Hematopoietic multipotent progenitor cell treated with erythropoietin and hydrocortisone succinate and interleukin-3 and kit ligand, for 17 days (in vitro differentiated cells): Measurements from ENCODE around the gene MLST8.

ENCODE experiments used
- DNase-seq: peaks from one replicate; pipeline ENCODE4 v3.0.0-alpha.2; 2015; ENCODE audit warnings: low spot score

Gene MLST8

DNA sequence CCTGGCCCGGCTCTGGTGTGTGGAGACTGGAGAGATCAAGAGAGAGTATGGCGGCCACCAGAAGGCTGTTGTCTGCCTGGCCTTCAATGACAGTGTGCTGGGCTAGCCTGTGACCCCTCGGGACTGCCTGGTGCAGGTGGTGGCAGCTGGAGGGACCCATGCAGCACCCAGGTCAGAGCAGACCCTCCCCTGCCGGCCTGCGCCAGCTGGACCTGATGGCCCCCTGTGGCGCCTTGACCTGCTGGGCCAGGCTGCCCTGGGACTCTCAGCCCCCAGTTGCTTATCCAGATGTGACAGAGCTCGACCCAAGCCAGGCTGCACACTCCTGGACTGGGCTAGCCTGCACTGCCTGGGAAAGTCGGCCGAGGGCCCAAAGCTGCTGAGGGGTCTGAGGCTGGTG is 3.5 kb downstream of the MLST8 start:
- DNase-seq: no peak

DNA sequence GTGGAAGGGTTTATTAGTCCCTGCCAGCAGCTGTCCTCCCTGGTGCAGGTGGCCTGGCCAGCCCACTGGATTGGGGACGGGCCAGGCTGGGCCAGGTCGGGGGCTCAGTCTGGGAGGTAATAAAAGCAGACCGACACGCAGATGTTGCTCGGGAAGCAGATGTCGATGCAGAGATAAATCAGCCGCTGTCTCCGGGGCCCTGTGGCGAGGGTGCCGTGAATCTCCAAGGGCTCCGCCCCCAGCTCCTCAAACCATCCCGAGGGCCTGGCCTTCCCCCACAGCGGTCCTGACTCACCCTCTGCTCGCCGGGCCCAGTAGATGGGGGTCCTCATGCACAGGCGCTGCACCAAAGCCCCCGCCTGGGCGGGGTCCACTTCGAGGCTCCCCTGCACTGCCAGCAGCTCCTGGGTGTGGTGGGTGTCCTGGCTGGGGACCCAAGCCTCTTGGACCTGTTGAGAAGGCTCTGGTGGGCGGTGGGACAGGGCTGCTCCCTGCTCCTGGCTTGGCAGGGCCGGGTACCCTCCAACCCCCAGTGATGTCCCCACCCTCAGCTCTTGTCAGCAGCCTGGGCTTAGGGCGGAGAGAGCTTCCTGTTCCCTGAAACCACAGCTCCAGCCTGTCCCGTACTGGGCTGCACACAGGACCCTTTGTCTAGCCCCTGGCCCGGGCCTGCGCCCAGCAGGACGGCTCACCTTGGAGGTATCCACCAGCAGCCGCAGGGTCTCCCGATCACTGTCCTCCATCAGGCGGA is 4.2 kb downstream of the MLST8 start:
- DNase-seq: no peak

DNA sequence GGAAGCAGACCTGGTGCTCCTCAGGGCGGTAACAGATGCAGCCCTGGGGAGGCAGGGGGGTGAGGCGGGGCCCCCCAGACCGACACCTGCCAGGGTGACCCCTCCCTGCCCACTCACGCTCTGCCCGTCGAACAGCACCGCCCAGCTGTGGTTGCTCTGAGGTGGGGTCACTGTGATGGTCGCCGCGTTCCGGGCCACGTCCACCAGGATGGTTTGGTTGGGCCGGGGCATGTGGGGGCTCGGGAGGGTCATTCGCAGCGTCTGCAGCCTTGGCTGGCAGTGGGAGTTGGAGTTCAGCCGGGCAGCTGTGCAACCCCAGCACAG is 4.7 kb downstream of the MLST8 start:
- DNase-seq: no peak

DNA sequence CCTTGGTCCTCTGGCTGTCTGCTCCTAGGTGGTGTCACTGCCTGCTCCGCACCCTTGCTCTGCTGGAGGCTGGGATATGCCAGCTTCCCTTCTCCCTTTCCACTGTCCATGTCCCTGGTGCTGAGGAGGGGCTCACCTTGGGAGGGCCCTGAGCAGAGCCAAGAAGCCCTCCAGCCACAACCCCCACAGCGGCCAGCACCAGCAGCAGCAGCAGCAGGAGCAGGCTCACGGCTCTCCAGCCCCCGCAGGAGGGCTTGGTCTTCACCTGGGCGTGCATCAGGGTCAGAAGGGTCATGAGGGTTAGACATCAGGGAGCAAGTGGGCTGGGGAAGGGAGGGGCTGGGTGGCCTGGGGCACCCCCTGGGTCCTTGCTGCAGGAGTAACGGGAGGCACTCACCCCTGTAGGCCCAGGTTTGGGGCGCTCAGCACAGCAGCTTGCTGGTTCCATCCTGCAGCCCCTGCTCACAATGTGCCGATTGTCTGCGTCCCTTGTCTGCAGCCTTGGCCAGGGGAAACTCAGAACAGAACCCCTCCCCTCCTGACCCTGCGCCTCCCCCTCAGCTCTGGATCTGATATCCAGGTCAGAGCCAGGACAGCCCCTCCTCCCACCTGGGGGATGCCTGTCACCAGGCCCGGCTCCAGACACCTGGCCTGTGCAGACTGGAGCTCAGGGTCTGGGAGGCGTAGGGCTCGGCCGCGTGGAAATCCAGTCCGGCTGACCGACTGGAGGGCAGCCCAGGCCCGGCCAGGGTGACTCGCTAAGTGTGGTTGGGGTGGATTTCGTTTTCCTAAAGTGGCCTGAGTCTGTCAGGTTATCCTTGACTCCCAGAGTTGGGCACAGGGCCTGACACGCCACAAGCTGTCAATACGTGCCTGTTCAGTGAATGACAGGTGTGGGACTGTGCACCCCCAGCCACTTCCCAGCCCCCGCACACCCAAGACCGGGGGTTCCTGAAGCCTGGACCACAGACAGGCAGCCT is 5.4 kb downstream of the MLST8 start, which contains the start of gene BRICD5:
Gene BRICD5, minus strand, starts transcription at position 478 of the 980 bp plus-strand sequence. Its CDS starts 30 bp downstream, at position 448.
- DNase-seq: no peak

DNA sequence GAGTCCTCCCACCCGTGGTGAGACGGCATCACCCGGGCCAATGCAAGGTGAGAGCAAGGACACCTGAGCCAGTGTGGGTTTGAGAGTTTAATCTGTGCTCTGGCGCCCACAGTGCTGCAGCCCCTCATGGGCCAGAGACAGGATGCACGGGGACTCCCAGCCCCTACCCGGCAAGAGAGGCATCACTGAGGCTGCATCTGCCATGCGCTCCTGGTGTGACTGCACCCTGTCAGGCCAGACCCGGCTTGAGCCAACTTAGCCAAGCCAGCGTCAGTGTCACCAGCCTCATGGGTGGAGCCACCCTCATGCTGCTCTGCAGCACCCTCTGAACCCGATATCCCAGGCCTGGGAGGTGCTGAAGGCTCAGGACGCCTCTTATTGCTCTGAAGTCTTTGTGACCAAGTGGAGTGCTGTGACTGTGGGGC is 6.7 kb downstream of the MLST8 start:
- DNase-seq: no peak

DNA sequence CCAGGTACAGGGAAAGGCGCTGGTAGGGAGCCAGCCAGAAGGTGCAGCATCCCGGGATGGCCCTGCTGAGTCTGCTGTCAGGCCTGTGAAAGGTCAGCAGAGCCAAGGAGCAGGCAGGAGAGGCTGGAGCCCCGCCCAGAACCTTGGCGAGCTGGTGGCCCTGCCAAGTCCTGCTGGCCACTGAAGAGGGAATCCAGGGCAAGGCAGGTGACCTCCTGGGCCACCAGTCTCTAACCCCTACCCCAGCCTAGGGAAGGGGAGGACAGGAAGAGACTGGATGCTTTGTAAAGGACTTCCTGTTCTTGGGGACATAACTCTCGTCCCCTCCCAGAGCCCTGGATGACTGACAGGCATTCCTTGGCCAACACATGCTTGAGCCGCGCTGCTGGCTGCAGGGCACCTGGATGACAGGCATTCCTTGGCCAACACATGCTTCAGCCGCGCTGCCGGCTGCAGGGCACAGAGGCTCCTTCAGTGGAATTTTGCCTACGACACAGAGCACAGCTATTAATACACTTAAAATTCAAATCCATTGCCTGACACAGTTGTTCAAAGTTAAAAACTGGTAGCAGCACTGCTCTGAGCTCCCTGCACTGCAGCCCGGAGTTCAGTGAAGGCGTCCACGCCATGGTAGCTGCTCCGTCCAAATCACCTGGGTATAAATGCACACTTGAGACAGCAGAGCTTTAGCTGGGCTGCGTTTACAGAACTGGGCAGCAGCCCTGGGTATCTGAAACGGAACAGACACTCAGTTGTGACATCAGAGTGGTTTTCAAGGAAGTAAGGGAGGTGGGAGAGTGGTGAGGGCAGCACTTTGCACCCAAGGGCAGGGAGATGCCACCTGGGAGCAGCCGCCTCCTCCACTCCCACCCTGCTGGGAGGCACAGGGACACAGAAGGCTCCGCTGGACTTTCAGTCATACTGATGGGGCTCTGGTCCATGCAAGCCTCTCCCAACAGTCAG is 7.4 kb downstream of the MLST8 start:
- DNase-seq: no peak

DNA sequence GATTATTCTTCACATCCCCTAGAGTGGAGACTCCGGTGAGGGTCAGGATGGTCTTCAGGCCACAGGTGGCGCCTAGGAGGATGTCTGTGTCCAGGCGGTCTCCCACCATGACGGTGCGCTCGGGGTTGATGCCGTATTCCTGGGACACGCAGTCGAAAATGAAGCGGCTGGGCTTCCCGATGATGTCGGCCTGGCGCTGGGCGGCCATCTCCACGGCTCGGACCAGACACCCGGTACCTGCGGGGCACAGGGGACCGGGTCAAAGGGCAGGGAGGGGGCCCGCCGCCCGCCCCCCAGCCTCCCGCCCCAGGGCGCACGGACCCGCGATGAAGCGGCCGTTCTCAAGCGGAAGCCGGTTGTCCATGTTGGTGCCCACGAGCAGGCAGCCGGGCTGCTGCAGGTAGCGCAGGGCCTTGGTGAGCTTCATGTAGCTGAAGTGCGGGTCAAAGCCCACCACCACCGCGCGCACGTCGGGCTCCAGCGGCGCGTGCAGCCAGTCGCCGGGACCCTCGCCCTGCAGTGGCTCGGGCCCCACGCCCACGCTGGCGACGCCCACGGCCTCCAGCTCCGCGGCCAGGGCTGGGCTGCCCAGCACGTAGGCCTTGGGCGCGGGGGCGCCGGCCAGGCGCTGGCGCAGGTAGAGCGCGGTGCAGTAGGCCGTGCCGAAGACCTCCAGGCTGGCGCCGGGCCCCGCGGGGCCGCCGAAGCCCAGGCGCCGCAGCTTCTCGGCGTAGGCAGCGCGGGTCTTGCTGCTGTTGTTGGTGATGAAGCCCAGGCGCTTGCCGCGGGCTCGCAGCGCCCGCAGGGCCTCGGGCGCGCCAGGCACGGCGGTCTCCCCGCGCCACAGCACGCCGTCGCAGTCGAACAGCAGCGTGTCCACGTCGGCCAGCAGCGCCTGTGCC is 8.8 kb downstream of the MLST8 start:
- DNase-seq: no peak

DNA sequence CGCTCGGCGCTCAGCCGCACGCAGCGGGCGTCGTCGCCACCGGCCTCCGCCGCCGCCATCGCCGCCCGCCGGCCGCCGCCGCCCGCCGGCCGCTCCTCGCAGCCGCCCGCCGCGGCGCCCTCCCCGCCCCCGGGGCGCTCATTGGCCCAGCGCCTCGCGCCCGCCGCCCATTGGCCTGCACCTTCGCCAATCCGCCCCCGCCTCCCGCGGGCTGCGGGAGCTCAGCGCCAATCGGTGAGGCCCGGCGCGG is 9.4 kb downstream of the MLST8 start, which contains the start of gene PGP:
Gene PGP, minus strand, starts transcription at position 122 of the 250 bp plus-strand sequence. Its CDS starts 63 bp downstream, at position 59.
- DNase-seq: no peak

DNA sequence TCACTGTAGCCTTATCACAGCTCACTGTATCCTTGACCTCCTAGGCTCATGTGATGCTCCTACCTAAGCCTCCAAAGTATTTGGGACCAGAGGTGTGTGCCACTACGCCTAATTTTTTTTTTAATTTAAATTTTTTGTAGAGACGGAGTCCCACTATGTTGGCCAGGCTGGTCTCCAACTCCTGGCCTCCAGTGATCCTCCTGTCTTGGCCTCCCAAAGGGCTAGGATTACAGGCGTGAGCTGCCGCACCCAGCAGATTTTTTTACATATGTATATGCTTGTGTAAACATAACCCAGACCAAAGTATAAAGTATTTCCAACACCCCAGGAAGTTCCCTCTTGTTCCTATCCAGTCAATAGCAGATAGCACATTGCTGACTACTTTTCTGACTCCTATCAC is 11.1 kb downstream of the MLST8 start:
- no peak for DNase-seq

DNA sequence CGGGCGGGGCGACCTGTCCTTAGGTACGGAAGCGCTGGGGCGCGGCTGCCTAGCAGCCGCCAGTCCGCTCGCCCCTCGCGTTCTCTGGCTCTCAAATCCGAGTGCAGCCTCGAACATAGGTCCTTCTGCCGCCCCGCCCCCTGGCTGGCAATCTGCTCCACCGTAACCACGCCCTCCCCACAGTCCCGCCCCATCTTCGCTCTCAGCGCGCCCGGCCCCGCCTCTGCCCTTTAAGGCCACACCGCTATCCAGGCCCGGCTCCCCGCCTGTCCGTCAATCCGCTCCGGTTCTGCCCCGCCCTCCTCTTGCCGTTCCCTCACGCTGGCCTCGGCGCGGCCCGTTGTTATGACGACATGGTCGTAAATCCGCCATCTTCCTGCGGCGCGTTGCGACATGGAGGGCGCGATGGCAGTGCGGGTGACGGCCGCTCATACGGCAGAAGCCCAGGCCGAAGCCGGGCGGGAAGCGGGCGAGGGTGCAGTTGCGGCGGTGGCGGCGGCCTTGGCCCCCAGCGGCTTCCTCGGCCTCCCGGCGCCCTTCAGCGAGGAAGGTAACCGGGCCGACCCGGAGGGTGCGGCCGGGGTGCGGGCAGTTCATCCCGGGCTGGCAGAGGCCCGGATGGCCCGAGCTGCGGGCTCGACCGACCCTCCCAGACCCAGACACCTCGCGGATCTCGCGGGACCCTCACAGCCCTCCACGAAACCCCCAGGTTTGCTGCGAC is 18.1 kb downstream of the MLST8 start, which contains the start of gene E4F1:
Gene E4F1, plus strand, starts transcription at position 371 of the 721 bp plus-strand sequence. Its CDS starts 23 bp downstream, at position 394.
- peak; percentile 99 for DNase-seq

DNA sequence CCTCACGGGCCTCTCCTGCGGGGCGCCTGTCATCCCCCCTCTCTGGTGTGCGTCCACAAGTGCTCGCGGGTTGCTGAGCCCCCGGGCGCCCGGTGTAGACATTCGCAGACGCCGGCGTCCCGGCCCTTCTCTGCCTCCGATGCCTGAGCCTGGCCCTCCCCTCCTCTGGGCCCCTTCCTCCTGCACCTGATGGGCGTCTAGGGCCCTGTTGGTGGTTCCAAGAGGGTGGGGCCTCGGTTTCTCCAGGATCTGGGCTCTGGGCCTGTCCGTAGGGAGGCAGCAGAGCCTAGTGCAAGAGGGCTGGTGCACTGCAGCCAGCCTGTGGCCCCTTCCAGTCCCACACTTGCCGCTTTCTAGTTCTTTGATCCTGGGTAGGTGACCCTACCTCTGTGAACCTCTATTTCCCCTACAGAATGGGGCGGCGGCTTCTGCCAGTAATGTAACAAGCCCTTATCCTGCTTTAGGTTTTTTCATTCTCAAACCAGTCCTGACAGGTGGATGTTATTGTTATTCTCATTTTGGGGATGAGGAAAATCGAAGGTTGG is 18.8 kb downstream of the MLST8 start:
- peak; percentile 58 for DNase-seq

DNA sequence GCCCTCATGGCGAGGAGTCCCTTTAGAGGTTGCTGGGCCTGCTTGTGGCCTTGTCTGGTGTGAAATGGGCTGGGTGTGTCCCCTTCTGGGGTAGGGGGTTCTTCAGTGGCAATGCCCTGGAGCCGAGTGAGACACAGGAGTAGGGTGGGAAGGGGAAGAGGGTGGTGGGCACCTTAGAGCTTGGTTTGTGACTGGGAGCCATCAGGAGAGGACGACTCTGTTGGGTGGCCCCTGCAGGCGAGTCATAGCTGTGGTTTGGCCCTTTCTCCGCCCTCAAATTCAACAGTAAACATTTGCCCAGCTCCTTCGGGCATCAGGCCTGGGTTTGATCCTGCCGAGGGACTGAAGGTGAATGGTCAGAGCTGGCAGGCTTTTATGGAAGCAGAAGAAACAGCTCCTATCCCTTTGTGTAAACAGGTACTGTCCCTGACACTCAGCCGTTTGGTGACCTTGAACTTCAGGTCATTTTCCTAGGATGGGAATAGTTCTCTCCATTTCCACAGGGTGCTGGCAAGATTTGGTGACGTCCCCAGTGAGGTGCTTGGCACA is 21.1 kb downstream of the MLST8 start:
- no peak for DNase-seq

DNA sequence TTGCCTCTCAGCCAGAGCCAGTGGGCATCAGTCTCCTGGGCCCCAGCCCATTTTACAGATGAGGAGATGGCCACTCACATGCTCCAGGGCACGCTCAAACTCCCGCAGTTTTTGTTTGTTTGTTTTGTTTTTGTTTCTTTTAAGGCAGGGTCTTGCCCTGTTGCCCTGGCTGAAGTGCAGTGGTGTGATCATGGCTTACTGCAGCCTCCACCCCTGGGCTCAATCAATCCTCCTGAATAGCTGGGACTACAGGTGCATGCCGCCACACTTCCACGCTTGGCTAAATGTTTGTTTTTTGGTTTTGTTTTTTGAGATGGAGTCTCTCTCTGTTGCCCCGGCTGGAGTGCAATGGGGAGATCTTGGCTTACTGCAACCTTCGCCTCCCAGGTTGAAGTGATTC is 21.7 kb downstream of the MLST8 start:
- no peak for DNase-seq

DNA sequence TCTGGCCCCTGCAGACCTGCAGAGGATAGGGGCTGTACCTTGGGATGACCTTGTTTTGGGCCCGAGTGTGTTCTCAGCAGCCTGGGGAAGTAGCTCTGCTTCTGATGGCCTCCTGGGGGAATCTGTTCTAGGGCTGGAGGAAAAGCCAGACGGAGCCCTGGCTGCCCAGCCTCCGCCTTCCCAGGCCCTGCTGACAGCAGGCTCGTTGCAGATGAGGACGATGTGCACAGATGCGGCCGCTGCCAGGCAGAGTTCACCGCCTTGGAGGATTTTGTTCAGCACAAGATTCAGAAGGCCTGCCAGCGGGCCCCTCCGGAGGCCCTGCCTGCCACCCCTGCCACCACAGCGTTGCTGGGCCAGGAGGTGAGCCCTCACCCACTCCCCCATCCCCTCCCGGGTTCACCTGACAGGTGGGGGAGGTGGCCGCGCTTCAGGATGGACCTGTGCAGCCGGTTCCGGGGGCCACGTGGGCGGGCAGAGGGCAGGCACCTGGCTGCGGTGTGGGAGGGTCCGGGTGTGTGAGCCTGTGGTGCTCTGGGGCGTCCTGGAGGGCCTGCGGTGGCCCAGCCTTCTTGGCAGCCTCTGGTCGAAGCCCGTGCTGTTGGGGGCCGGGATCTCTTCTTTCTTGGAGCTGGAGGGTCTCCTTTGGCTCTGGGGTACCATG is 23.0 kb downstream of the MLST8 start:
- no peak for DNase-seq

DNA sequence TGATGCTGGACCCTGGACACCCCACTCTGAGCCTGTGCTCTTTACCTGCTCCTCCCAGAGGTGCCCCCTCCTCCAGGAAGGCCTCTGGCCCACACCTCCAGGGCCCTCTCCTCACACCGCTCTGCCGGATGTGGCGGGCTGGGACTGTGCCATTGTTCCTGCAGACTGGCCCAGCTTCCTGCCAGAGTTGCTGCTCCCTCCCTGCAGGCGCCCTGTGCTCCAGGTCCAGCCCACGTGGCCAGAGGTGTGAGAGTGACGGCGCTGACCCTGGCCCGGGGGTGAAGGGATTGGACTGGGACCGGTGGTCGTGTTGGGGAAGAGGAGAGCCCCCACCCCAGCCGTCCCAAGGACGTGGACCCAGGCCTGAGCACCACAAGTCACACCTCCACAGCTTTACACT is 23.8 kb downstream of the MLST8 start:
- DNase-seq: no peak

DNA sequence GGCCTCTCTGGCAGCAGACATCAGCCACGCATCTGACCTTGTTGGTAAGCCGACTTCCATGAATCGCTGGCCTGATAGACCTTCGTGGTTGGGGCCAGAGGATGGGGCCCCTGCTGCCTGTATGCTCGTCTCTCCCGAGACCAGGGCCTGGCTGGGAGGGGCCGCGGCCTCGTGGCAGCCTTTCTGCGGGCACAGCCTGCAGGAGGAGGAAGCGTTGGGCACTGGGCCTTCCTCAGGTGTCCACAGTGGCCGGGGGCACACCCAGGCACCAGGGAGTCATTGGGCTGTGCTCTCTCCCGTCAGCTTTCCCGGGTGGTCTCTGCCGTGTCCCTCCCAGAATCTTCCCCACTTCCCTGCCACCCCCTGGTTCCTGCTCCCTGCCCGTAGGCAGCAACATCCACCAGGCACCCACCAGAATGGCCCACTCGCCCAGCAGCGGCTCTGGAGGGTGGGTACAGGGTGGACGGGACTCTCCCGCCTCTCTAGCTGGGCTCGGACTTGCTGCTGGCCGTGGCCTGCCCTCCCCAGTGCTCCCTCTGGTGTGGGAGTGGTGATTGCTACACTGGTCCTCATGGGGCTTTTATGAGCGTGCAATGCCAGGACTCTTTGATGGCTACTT is 24.5 kb downstream of the MLST8 start:
- DNase-seq: no peak

DNA sequence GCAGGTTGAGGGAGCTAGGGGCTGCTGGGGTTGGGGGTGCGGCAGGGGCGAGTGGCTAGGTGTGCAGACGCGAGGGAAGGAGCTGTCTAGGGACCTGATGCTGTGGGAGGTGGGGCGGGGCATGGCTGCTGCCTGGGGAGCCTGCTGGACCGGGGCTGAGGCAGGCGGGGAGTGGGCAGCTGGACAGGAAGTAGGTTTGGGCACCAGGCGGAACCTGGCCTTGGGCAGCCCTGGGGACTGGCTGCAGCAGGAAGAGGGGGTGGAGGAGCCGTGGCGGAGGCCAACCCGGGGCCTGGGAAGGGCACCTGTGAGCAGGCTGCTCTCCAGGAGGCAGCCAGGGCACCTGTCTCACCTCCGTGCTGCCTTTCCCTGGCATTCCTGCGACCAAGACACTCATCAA is 25.1 kb downstream of the MLST8 start:
- DNase-seq: no peak
